ENCODE results near the gene PLEKHA7.

DNA sequence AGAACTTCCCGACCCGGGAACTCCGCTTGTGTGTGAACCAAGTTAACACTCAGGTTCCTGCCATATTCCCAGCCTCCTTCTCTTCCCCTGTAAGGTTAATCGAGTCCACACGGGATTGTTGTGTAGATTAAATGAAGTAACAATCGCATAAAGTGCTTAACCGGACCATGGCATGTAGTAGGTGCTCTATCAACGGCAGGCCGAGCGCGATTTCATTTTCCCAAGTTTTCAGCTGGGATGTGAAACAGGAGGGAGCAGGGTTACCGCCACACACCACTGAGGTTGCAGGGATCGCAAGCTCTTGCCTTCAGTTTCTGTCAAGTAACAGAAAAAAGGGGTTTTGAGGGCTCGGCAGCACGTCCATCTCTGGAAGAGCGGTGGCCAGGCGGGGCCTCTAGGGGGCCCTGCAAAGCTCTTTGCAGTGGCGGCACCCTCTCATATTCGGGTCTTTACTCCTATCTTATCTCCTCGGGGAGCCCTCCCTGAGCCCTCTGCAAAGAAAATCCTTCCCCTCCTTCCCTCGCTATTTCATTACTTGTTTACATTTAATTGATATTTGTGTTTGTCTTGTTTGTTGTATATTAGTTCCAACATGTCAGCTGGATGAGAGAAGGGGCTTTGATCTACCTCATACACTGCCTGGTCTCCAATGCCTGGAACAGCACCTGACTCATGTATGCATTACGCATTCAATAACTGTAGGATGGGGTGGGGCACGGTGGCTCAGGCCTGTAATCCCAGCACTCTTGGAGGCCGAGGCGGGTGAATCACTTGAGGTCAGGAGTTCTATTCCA is 816 bp upstream of the PLEKHA7 start:
- no peak for TF ChIP-seq EP300 (IDR thresholded peaks at IDR 0.05)
- peak in 3 of 6 experiments; percentile 11 to 38 (median 33) for TF ChIP-seq CTCF (IDR thresholded peaks at IDR 0.05)

All from upper lobe of left lung (tissue), 4 donors.